Measurements from ENCODE around the gene SMURF1.

DNA sequence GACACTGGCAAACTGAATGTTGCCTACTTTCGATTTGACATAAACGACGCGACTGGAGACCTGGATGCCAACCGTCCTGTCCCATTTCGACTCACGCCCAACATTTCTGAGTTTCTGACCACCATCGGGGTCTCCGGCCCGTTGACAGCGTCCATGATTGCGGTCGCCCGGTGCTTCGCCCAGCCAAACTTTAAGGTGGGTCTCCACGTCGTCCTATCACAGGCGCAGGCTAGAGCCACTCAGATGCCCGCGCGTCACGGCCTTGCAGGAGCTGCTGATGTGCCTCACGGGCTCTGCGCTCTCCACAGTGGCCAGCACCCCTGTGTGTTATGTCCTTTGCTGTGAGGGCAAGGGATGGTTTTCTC lies 132.6 kb downstream of the SMURF1 start:
- TF ChIP-seq CTCF (IDR thresholded peaks at IDR 0.05; ENCODE audit: low read depth, low read length, missing input control) (no peak), YY1 (IDR thresholded peaks at IDR 0.05) (no peak), JUND (IDR thresholded peaks at IDR 0.05) (no peak), TAF1 (conservative IDR thresholded peaks at IDR 0.05) (no peak), GABPA (IDR thresholded peaks at IDR 0.05 in 1 of 2, conservative IDR thresholded peaks at IDR 0.05 in 1 of 2) (no peak), FOXA1 (IDR thresholded peaks at IDR 0.05) (no peak), REST (IDR thresholded peaks at IDR 0.05) (no peak), SP1 (IDR thresholded peaks at IDR 0.05) (no peak), RAD21 (IDR thresholded peaks at IDR 0.05) (no peak), MAX (IDR thresholded peaks at IDR 0.05) (no peak), NR2F2 (IDR thresholded peaks at IDR 0.05) (no peak)
- TF ChIP-seq, protein P1, sequence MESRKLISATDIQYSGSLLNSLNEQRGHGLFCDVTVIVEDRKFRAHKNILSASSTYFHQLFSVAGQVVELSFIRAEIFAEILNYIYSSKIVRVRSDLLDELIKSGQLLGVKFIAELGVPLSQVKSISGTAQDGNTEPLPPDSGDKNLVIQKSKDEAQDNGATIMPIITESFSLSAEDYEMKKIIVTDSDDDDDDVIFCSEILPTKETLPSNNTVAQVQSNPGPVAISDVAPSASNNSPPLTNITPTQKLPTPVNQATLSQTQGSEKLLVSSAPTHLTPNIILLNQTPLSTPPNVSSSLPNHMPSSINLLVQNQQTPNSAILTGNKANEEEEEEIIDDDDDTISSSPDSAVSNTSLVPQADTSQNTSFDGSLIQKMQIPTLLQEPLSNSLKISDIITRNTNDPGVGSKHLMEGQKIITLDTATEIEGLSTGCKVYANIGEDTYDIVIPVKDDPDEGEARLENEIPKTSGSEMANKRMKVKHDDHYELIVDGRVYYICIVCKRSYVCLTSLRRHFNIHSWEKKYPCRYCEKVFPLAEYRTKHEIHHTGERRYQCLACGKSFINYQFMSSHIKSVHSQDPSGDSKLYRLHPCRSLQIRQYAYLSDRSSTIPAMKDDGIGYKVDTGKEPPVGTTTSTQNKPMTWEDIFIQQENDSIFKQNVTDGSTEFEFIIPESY (IDR thresholded peaks at IDR 0.05): no peak
